Hepatocyte (in vitro differentiated cells): ENCODE results near the gene SUMO3. TPM values are rescaled to one million over a fixed set of nuclear protein-coding genes. Genes with fewer than 3 reads are reported as not detected.

Experiments used
- DNase-seq: peaks from one replicate; pipeline ENCODE4 v3.0.0-alpha.2; 2016; ENCODE audit warnings: low spot score
- H2AFZ ChIP-seq: fragments of 200-600 bp; sonication (generic); 2 replicates; pipeline ENCODE4 v1.6.0; 2016; ENCODE audit warnings: antibody characterized with exemption, mild to moderate bottlenecking
- H3K27ac ChIP-seq: fragments of 200-600 bp; sonication (generic); 2 replicates; pipeline ENCODE4 v1.5.1; 2016; ENCODE audit warnings: mild to moderate bottlenecking
- H3K27me3 ChIP-seq: fragments of 200-600 bp; sonication (generic); 2 replicates; pipeline ENCODE4 v1.6.1; 2016
- H3K36me3 ChIP-seq: fragments of 200-600 bp; sonication (generic); replicated peaks from 2 replicates; pipeline ENCODE4 v1.5.1; 2016; ENCODE audit warnings: low read depth; ENCODE audit not compliant: insufficient read depth
- H3K4me1 ChIP-seq: fragments of 200-600 bp; sonication (generic); 2 replicates; pipeline ENCODE4 v1.5.1; 2016; ENCODE audit warnings: mild to moderate bottlenecking, moderate library complexity; ENCODE audit not compliant: insufficient read depth
- H3K4me2 ChIP-seq: fragments of 200-600 bp; sonication (generic); 2 replicates; pipeline ENCODE4 v1.6.0; 2016
- H3K4me3 ChIP-seq: fragments of 200-600 bp; sonication (generic); 2 replicates; pipeline ENCODE4 v1.5.1; 2016; ENCODE audit warnings: mild to moderate bottlenecking
- H3K79me2 ChIP-seq: fragments of 200-600 bp; sonication (generic); 2 replicates; pipeline ENCODE4 v1.6.0; 2017; ENCODE audit warnings: mild to moderate bottlenecking
- H3K9me2 ChIP-seq: fragments of 200-600 bp; sonication (generic); replicated peaks from 2 replicates; pipeline ENCODE4 v1.6.0; 2017; ENCODE audit warnings: mild to moderate bottlenecking; ENCODE audit not compliant: insufficient read depth
- H3K9me3 ChIP-seq: fragments of 200-600 bp; sonication (generic); 2 replicates; pipeline ENCODE4 v1.5.1; 2016; ENCODE audit warnings: low read depth, mild to moderate bottlenecking
- H4K20me1 ChIP-seq: fragments of 200-600 bp; sonication (generic); 2 replicates; pipeline ENCODE4 v1.6.0; 2016; ENCODE audit warnings: mild to moderate bottlenecking; ENCODE audit not compliant: insufficient read depth, poor library complexity, severe bottlenecking
- CTCF ChIP-seq: fragments of 200-600 bp; sonication (generic); IDR thresholded peaks from 2 replicates; pipeline ENCODE4 v1.5.1; 2016; ENCODE audit warnings: antibody characterized with exemption, mild to moderate bottlenecking; ENCODE audit not compliant: poor library complexity
- EZH2 ChIP-seq: fragments of 200-600 bp; sonication (generic); IDR thresholded peaks from 2 replicates; pipeline ENCODE4 v1.6.1; 2016; ENCODE audit warnings: antibody characterized with exemption, mild to moderate bottlenecking, borderline replicate concordance
- EZH2phosphoT487 ChIP-seq: fragments of 200-600 bp; sonication (generic); IDR thresholded peaks from one replicate; pipeline ENCODE4 v1.6.1; 2018; ENCODE audit warnings: antibody characterized with exemption, mild to moderate bottlenecking, low read depth, moderate library complexity; ENCODE audit not compliant: unreplicated experiment, severe bottlenecking
- whole genome bisulfite sequencing: methylation state at CpG from one replicate; pipeline ENCODE4 v1.1.6; 2016; ENCODE audit warnings: low lambda C conversion rate; ENCODE audit errors: missing lambda C conversion rate; 5-methylcytosine and 5-hydroxymethylcytosine counted together
- polyA plus RNA-seq: library from polyadenylated mRNA; unstranded; fragments of >200 nt; fragmentation: Nextera tagmentation; extraction: Ambion mirVana; gene quantifications from 2 replicates; pipeline ENCODE4 v1.2.1, GENCODE V29; 2016
- total RNA-seq: library from RNA; depleted of rRNA; stranded (reverse); fragments of >200 nt; gene quantifications from 2 replicates; pipeline ENCODE4 v1.2.3, GENCODE V29; 2014

The SUMO3 gene
- total and polyA plus RNA-seq, 2 experiments from 2014 or later = 68.5 to 97.0 TPM

GRCh38 chr21:44828362-44829056 lies 10.6 kb upstream of the SUMO3 start:
- Histone ChIP-seq H3K27me3 (no peaks in the 10 kb centered on the region), H3K4me3 (no peak overlapping the region), H3K9me2 (no peaks in the 10 kb centered on the region), H3K4me2 (no peak overlapping the region), H4K20me1 (no peaks in the 10 kb centered on the region), H3K79me2 (no peaks in the 10 kb centered on the region), H3K9me3 (peaks cover 6% of the 10 kb centered on the region), H3K36me3 (no peaks in the 10 kb centered on the region), H3K27ac (no peak overlapping the region), H3K4me1 (no peaks in the 10 kb centered on the region), H2AFZ (no peak overlapping the region)
- no peak for DNase-seq
- TF ChIP-seq CTCF (no peak), EZH2 (no peak), EZH2phosphoT487 (no peak)
- 86% methylated on average over 4 of the region's 4 CpGs for WGBS

DNA sequence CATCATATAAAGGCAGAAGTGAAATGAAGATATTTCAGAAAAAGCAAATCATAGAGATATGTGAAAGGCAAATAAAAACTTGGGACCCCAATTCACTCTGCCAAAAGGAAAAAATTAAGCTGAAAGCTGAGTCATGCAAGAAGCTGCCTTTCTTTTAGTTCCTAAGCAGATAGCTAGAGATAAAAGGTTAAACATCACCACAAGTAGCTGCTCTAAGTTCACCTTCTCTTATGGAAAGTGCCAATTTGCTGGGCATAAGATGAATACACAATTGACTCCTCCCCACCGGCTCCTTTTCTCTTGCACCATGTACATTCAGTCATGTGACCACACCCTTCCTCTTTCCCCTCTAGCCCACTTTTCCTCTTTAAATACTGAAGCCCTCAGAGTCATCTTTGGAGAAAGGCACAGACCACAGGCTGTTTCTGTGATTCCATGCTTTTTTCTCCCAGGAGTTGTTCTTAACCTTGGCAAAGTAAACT lies 5.4 kb upstream of the SUMO3 start:
- no peak for DNase-seq
- no peak overlapping the region for H3K27ac ChIP-seq
- TF ChIP-seq EZH2phosphoT487 = no peak
- no peak for TF ChIP-seq EZH2
- TF ChIP-seq CTCF = no peak
- H3K4me3 ChIP-seq = no peak overlapping the region
- no peaks in the 10 kb centered on the region for H3K27me3 ChIP-seq
- WGBS = 95% methylated on average over 1 of the region's 1 CpG
- no peaks in the 10 kb centered on the region for H3K36me3 ChIP-seq
- peaks cover 2% of the 10 kb centered on the region for H3K9me3 ChIP-seq
- no peaks in the 10 kb centered on the region for H4K20me1 ChIP-seq
- no peak overlapping the region for H2AFZ ChIP-seq
- H3K4me2 ChIP-seq = no peak overlapping the region
- H3K4me1 ChIP-seq = no peaks in the 10 kb centered on the region
- H3K9me2 ChIP-seq = no peaks in the 10 kb centered on the region
- H3K79me2 ChIP-seq = no peaks in the 10 kb centered on the region

GRCh38 chr21:44822484-44823178 lies 4.8 kb upstream of the SUMO3 start:
- no peaks in the 10 kb centered on the region for H3K9me3 ChIP-seq
- no peak overlapping the region for H3K4me2 ChIP-seq
- H3K4me1 ChIP-seq = no peaks in the 10 kb centered on the region
- H3K27me3 ChIP-seq = no peaks in the 10 kb centered on the region
- no peak overlapping the region for H3K4me3 ChIP-seq
- H3K9me2 ChIP-seq = no peaks in the 10 kb centered on the region
- no peak for TF ChIP-seq EZH2phosphoT487
- TF ChIP-seq CTCF = no peak
- no peak for TF ChIP-seq EZH2
- H2AFZ ChIP-seq = no peak overlapping the region
- no peak overlapping the region for H3K27ac ChIP-seq
- no peaks in the 10 kb centered on the region for H4K20me1 ChIP-seq
- no peak for DNase-seq
- no peaks in the 10 kb centered on the region for H3K36me3 ChIP-seq
- H3K79me2 ChIP-seq = no peaks in the 10 kb centered on the region
- WGBS = 63% methylated on average over 5 of the region's 5 CpGs
